Myocyte (in vitro differentiated cells): ENCODE measurements around the gene MARCHF3. TPM values are rescaled to one million over a fixed set of nuclear protein-coding genes. Genes with fewer than 3 reads are reported as not detected.

ENCODE experiments used
- total RNA-seq: library from RNA; depleted of rRNA; stranded (reverse); fragments of >200 nt; gene quantifications from 2 replicates; pipeline ENCODE4 v1.2.3, GENCODE V29; 2014

MARCHF3 gene
- total RNA-seq, 1 donor from 2014 or later = 12.6 TPM

Other genes starting within 250 kb of the MARCHF3 start
- 1.6 and 1.9 TPM in 2 replicates for gene C5orf63, start 42.9 kb upstream of the MARCHF3 start, total RNA-seq